Epithelial cell of proximal tubule (primary cell): ENCODE measurements around the gene ADGRA1. TPM values are rescaled to one million over a fixed set of nuclear protein-coding genes. Genes with fewer than 3 reads are reported as not detected.
"Not testable (repeated sequence)": the region's sequence is repeated elsewhere in the genome, so short reads cannot be mapped to it uniquely, and the experiment has no call there.

Experiments used
- DNase-seq: peaks from one replicate; pipeline ENCODE4 v3.0.0-alpha.2; 2011; ENCODE audit warnings: low read depth
- H3K4me3 ChIP-seq: 2 replicates; pipeline ENCODE4 v1.5.1; 2011; ENCODE audit warnings: low read depth, mild to moderate bottlenecking, low read length
- CTCF ChIP-seq: conservative IDR thresholded peaks from 2 replicates; pipeline ENCODE4 v1.5.1; 2012; ENCODE audit warnings: low read depth, mild to moderate bottlenecking, low read length
- total RNA-seq: library from RNA; depleted of rRNA; stranded (reverse); fragments of >200 nt; gene quantifications from 2 replicates; pipeline ENCODE4 v1.2.3, GENCODE V29; 2015

Gene ADGRA1
- total RNA-seq, 1 donor from 2014 or later = not detected

- DNase-seq = no peak
- no peak for TF ChIP-seq CTCF
- H3K4me3 ChIP-seq = no peak overlapping the region
Measured at GRCh38 chr10:133047526-133048123, 40.1 kb upstream of the ADGRA1 start.

- no peak for DNase-seq
- H3K4me3 ChIP-seq = no peak overlapping the region
Measured at GRCh38 chr10:133048266-133048665, 39.5 kb upstream of the ADGRA1 start.

GRCh38 chr10:133048926-133049325 is 38.8 kb upstream of the ADGRA1 start:
- no peak for TF ChIP-seq CTCF
- no peak for DNase-seq
- no peak overlapping the region for H3K4me3 ChIP-seq

More at GRCh38 chr10:133048266-133048665, 39.5 kb upstream of the ADGRA1 start:
- no peak for TF ChIP-seq CTCF

- no peak for TF ChIP-seq CTCF
- DNase-seq = no peak
Measured at GRCh38 chr10:133049639-133050038, 38.1 kb upstream of the ADGRA1 start.

GRCh38 chr10:133050371-133050770 is 37.4 kb upstream of the ADGRA1 start:
- TF ChIP-seq CTCF = no peak
- H3K4me3 ChIP-seq = no peak overlapping the region
- DNase-seq = no peak

More at GRCh38 chr10:133049639-133050038, 38.1 kb upstream of the ADGRA1 start:
- no peak overlapping the region for H3K4me3 ChIP-seq

- no peak for DNase-seq
- no peak overlapping the region for H3K4me3 ChIP-seq
- no peak for TF ChIP-seq CTCF
Measured at GRCh38 chr10:133052076-133052475, 35.6 kb upstream of the ADGRA1 start.

- not testable (repeated sequence) for H3K4me3 ChIP-seq, DNase-seq
Measured at GRCh38 chr10:133053527-133054133, 34.1 kb upstream of the ADGRA1 start.
